Loucy (cell line): ENCODE results near the gene ERAP2.

ENCODE experiments used
- H2AFZ ChIP-seq: fragments of 200-600 bp; sonication (generic); 2 replicates; pipeline ENCODE4 v1.6.0; 2016; ENCODE audit warnings: antibody characterized with exemption, mild to moderate bottlenecking, low read length, moderate library complexity
- H3F3A ChIP-seq: fragments of 200-600 bp; 2 replicates; pipeline ENCODE4 v1.6.0; 2016; ENCODE audit warnings: antibody characterized with exemption, low read depth, mild to moderate bottlenecking
- H3K27me3 ChIP-seq: fragments of 200-600 bp; sonication (generic); 2 replicates; pipeline ENCODE4 v1.6.1; 2014; ENCODE audit warnings: low read length, mild to moderate bottlenecking; ENCODE audit not compliant: insufficient read depth, poor library complexity, severe bottlenecking
- H3K36me3 ChIP-seq: fragments of 200-600 bp; sonication (generic); 2 replicates; pipeline ENCODE4 v1.6.1; 2016; ENCODE audit warnings: low read length; ENCODE audit not compliant: insufficient read depth
- H3K4me1 ChIP-seq: fragments of 200-600 bp; sonication (generic); 2 replicates; pipeline ENCODE4 v1.5.1; 2014; ENCODE audit warnings: low read length, mild to moderate bottlenecking; ENCODE audit not compliant: insufficient read depth, poor library complexity, severe bottlenecking
- H3K4me2 ChIP-seq: fragments of 200-600 bp; sonication (generic); 2 replicates; pipeline ENCODE4 v1.6.0; 2014; ENCODE audit warnings: antibody characterized with exemption, low read length, low read depth, mild to moderate bottlenecking; ENCODE audit not compliant: poor library complexity, severe bottlenecking
- H3K4me3 ChIP-seq: fragments of 200-600 bp; sonication (generic); 2 replicates; pipeline ENCODE4 v1.5.1; 2014; ENCODE audit warnings: low read length, mild to moderate bottlenecking, mixed read lengths; ENCODE audit not compliant: poor library complexity, severe bottlenecking
- H3K79me2 ChIP-seq: fragments of 200-600 bp; sonication (generic); 2 replicates; pipeline ENCODE4 v1.6.1; 2014; ENCODE audit warnings: low read length; ENCODE audit not compliant: insufficient read depth
- H3K9ac ChIP-seq: fragments of 200-600 bp; sonication (generic); 2 replicates; pipeline ENCODE4 v1.6.0; 2014; ENCODE audit warnings: mild to moderate bottlenecking, low read depth, low read length, moderate library complexity; ENCODE audit not compliant: poor library complexity, severe bottlenecking
- H3K9me2 ChIP-seq: fragments of 200-600 bp; sonication (generic); replicated peaks from 2 replicates; pipeline ENCODE4 v1.6.1; 2016; ENCODE audit warnings: low read depth, low read length, mixed read lengths
- H3K9me3 ChIP-seq: fragments of 200-600 bp; sonication (generic); 2 replicates; pipeline ENCODE4 v1.6.1; 2014; ENCODE audit warnings: mild to moderate bottlenecking, antibody characterized with exemption, low read length, low read depth; ENCODE audit not compliant: insufficient read depth
- H4K20me1 ChIP-seq: fragments of 200-600 bp; sonication (generic); 2 replicates; pipeline ENCODE4 v1.6.0; 2014; ENCODE audit warnings: antibody characterized with exemption, low read length, mild to moderate bottlenecking; ENCODE audit not compliant: insufficient read depth, poor library complexity, severe bottlenecking
- CTCF ChIP-seq: fragments of 200-600 bp; sonication (generic); conservative IDR thresholded peaks from 2 replicates; pipeline ENCODE4 v1.5.1; 2014; ENCODE audit warnings: mild to moderate bottlenecking, antibody characterized with exemption, low read length
- EZH2phosphoT487 ChIP-seq: fragments of 200-600 bp; IDR thresholded peaks from 2 replicates; pipeline ENCODE4 v1.6.1; 2018; ENCODE audit warnings: antibody characterized with exemption, mild to moderate bottlenecking, moderate library complexity, borderline replicate concordance

ERAP2 gene

DNA sequence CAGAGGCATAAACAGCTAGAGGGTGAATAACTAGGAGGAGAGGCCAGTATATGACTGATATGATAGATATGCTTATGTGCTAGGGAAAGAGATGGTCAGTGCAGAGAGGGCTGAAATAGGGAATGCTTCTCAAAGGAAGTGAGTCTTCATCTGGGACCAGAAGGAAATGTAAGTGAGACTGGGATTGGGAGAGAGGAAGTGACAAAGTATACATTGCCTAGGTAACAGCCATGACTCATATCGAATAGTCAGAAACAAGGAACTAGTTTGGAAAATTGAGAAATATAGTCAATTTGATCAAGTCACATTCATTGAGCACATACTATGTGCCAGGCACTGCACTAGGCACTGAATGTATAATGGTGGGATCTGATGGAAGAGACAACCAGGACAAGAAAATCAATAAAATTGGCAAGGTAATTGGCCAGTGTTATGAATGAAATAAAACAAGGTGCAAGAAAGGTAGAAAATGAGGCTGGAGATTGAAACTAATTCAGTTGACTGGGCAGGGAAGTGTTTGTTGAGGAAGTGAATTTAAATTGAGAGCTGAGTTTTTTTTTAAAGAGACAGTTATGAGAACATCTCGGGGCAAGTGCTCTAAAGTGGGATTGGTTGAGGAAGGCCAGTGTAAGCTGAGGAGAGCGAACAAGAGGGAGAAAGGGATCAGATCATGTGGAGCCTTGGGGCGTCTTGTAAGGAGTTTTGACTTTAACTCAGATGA lies 4.3 kb downstream of the ERAP2 start:
- Histone ChIP-seq H4K20me1 (no peaks in the 10 kb centered on the region), H3K4me1 (peaks cover 75% of the 10 kb centered on the region), H3K36me3 (no peaks in the 10 kb centered on the region), H3K79me2 (peaks cover 48% of the 10 kb centered on the region), H3K4me2 (peak overlapping the region; percentile 73), H3K9me3 (no peaks in the 10 kb centered on the region), H3K9ac (peak overlapping the region; percentile 47), H3K4me3 (peak overlapping the region; percentile 53), H2AFZ (no peak overlapping the region), H3K9me2 (no peaks in the 10 kb centered on the region), H3F3A (no peaks in the 10 kb centered on the region; the same call in 1 of the 2 replicates), H3K27me3 (no peaks in the 10 kb centered on the region)
- TF ChIP-seq CTCF (no peak), EZH2phosphoT487 (no peak)

- Histone ChIP-seq H3K36me3 (no peaks in the 10 kb centered on the region), H3K9me3 (no peaks in the 10 kb centered on the region), H3K4me3 (peak overlapping the region; percentile 53), H3K27me3 (no peaks in the 10 kb centered on the region), H3F3A (no peaks in the 10 kb centered on the region), H3K9ac (peak overlapping the region; percentile 47), H3K4me1 (peaks cover 78% of the 10 kb centered on the region), H3K4me2 (peak overlapping the region; percentile 73), H3K79me2 (peaks cover 48% of the 10 kb centered on the region), H3K9me2 (no peaks in the 10 kb centered on the region), H2AFZ (no peak overlapping the region), H4K20me1 (no peaks in the 10 kb centered on the region)
- TF ChIP-seq CTCF (no peak), EZH2phosphoT487 (no peak)
These were observed 5.3 kb downstream of the ERAP2 start for GRCh38 chr5:96881511-96882115.

DNA sequence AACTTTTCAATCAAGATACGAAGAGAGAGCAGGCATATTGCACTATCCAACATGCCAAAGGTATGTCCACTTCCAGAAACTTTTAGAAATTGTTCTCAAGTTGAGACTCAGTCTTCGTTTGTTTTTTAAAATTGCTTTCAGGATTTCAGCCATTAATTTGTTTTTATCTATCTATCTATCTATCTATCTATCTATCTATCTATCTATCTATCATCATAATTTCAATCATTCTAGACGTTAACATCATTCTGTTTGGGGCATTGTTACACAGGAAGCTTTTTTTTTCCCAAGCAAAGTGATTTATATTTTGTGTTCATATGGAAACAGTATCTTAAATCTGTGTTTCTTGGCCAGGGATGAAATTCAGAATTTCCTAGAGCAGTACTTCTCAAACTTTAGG lies 7.6 kb downstream of the ERAP2 start:
- Histone ChIP-seq H3F3A (no peaks in the 10 kb centered on the region), H3K79me2 (peaks cover 28% of the 10 kb centered on the region), H3K4me3 (no peak overlapping the region), H3K36me3 (no peaks in the 10 kb centered on the region), H2AFZ (no peak overlapping the region), H3K9me2 (no peaks in the 10 kb centered on the region), H3K27me3 (no peaks in the 10 kb centered on the region), H4K20me1 (no peaks in the 10 kb centered on the region), H3K9ac (no peak overlapping the region), H3K9me3 (no peaks in the 10 kb centered on the region), H3K4me2 (peak overlapping the region; percentile 73), H3K4me1 (peaks cover 64% of the 10 kb centered on the region)
- TF ChIP-seq CTCF = no peak
- TF ChIP-seq EZH2phosphoT487 = no peak
